GM12878 (cell line): Measurements from ENCODE around the gene PRKAB2. TPM values are rescaled to one million over a fixed set of nuclear protein-coding genes. Genes with fewer than 3 reads are reported as not detected.

Source experiments
- ATAC-seq: fragments of 200-7000 bp; cut with Tn5 transposase; 3 replicates; pipeline ENCODE4 v1.9.1; 2020; ENCODE audit warnings: mild to moderate bottlenecking, moderate library complexity
- BruUV-seq: library from RNA; stranded (reverse); fragments of 400-500 nt; replicated peaks from 2 replicates; lab custom pipeline; 2021; lab: Mats Ljungman, UMichigan
- CTCF ChIA-PET: fragments of 300-600 bp; sonication (Branson Sonifier 250); formaldehyde crosslinking; extraction: SDS; loops from one replicate; lab custom pipeline; 2021; ENCODE audit warnings: inconsistent platforms; lab: Yijun Ruan, JAX
- POLR2A ChIA-PET: fragments of 350-600 bp; formaldehyde crosslinking; extraction: SDS; loops from one replicate; lab custom pipeline; 2021; ENCODE audit warnings: inconsistent platforms; lab: Charles Lee
- RAD21 ChIA-PET: fragments of 300-600 bp; sonication (Branson Sonifier 250); formaldehyde crosslinking; loops from one replicate; lab custom pipeline; 2023; ENCODE audit warnings: antibody characterized with exemption; ENCODE audit not compliant: unreplicated experiment; lab: Charles Lee
- SMC1A ChIA-PET: fragments of 300-600 bp; sonication (Branson Sonifier 250); formaldehyde crosslinking; loops from one replicate; lab custom pipeline; 2023; ENCODE audit not compliant: unreplicated experiment, uncharacterized antibody; lab: Charles Lee
- DNase-seq: peaks from one replicate; pipeline ENCODE4 v3.0.0-alpha.2; 2011; ENCODE audit warnings: low read depth, low spot score
- FAIRE-seq: peaks from 3 replicates; lab custom pipeline; 2011; peaks lifted over from hg19 to GRCh38; lab: Jason Lieb, UNC
- H2AFZ ChIP-seq: 2 replicates; pipeline ENCODE4 v1.6.0; 2011; ENCODE audit warnings: low read depth, low read length, control low read depth; ENCODE audit not compliant: control insufficient read depth
- H3K27ac ChIP-seq: 2 replicates; pipeline ENCODE4 v1.5.1; 2011; ENCODE audit warnings: control low read depth; ENCODE audit not compliant: control insufficient read depth, insufficient read depth
- H3K27me3 ChIP-seq, 2 experiments: replicated peaks in 1 of 2; 2 replicates each; pipeline versions ENCODE4 v1.6.0 to v1.6.1; 2011; ENCODE audit warnings: low read length in 1 of 2; ENCODE audit not compliant: control insufficient read depth in 2 of 2, insufficient read depth in 2 of 2
- H3K36me3 ChIP-seq, 2 experiments: 2 replicates each; pipeline ENCODE4 v1.5.1; 2011; ENCODE audit warnings: low read length in 1 of 2; ENCODE audit not compliant: control insufficient read depth in 2 of 2, insufficient read depth in 2 of 2
- H3K4me1 ChIP-seq: 2 replicates; pipeline ENCODE4 v1.6.1; 2011; ENCODE audit warnings: mild to moderate bottlenecking, low read length, moderate library complexity, mixed read lengths; ENCODE audit not compliant: control insufficient read depth, insufficient read depth
- H3K4me2 ChIP-seq: 2 replicates; pipeline ENCODE4 v1.6.0; 2011; ENCODE audit warnings: control low read depth; ENCODE audit not compliant: control insufficient read depth, insufficient read depth
- H3K4me3 ChIP-seq: fragments of 200-600 bp; sonication (generic); 2 replicates; pipeline ENCODE4 v1.5.1; 2016
- H3K79me2 ChIP-seq: 2 replicates; pipeline ENCODE4 v1.6.0; 2011; ENCODE audit warnings: low read length; ENCODE audit not compliant: control insufficient read depth, insufficient read depth
- H3K9ac ChIP-seq: 2 replicates; pipeline ENCODE4 v1.8.0; 2011; ENCODE audit warnings: low read length, control low read depth, mixed read lengths; ENCODE audit not compliant: control insufficient read depth, insufficient read depth
- H3K9me3 ChIP-seq: replicated peaks from 3 replicates; pipeline ENCODE4 v1.5.1; 2011; ENCODE audit warnings: mild to moderate bottlenecking, low read length; ENCODE audit not compliant: control insufficient read depth, insufficient read depth
- H4K20me1 ChIP-seq: 2 replicates; pipeline ENCODE4 v1.6.0; 2011; ENCODE audit not compliant: control insufficient read depth, insufficient read depth
- ETV6 ChIP-seq, 2 experiments: fragments of 450-650 bp in 1 of 2; IDR thresholded peaks in 1 of 2; conservative IDR thresholded peaks in 1 of 2; 2 replicates each; pipeline ENCODE4 v1.6.1; 2014; ENCODE audit warnings: antibody characterized with exemption in 1 of 2, borderline replicate concordance in 1 of 2, low read depth in 1 of 2, mild to moderate bottlenecking in 1 of 2, moderate library complexity in 1 of 2
- HCFC1 ChIP-seq: fragments of 150-350 bp; IDR thresholded peaks from 2 replicates; pipeline ENCODE4 v1.6.1; 2014; ENCODE audit warnings: low read length
- RFX5 ChIP-seq: IDR thresholded peaks from 2 replicates; pipeline ENCODE4 v1.6.1; 2011; ENCODE audit warnings: low read depth, low read length, improper control_type of control experiment
- ZNF24 ChIP-seq: fragments of 450-650 bp; IDR thresholded peaks from 2 replicates; pipeline ENCODE4 v1.6.1; 2017; ENCODE audit warnings: antibody characterized with exemption, mild to moderate bottlenecking
- WGBS: methylation state at CpG from one replicate; pipeline ENCODE4 v1.1.6; 2016; ENCODE audit warnings: low lambda C conversion rate; ENCODE audit not compliant: insufficient replicate concordance, insufficient coverage; ENCODE audit errors: missing lambda C conversion rate; 5-methylcytosine and 5-hydroxymethylcytosine counted together
- in situ Hi-C: fragments of 300-500 bp; cut with MboI; formaldehyde crosslinking; loops from 9 replicates; pipeline ENCODE4 v1.14.3; 2018; ENCODE audit warnings: mixed read lengths
- intact Hi-C: fragments of 100-400 bp; cut with micrococcal nuclease; formaldehyde crosslinking; loops from one replicate; pipeline ENCODE4 v1.14.2; 2022; ENCODE audit not compliant: unreplicated experiment
- polyA plus RNA-seq, 11 experiments: library from polyadenylated mRNA; depleted of rRNA in 4 of 11; unstranded in 6 of 11; stranded (reverse) in 5 of 11; fragments of >200 nt; fragmentation: Nextera tagmentation in 4 of 11; fragmentation: Illumina TruSeq in 1 of 11; extraction: Ambion mirVana in 4 of 11; extraction: Trizol in 1 of 11; gene quantifications; 1 replicate in 1 of 11; 2 replicates in 10 of 11; pipeline versions ENCODE4 v1.2.1 to v1.2.3, GENCODE V29; 2011 to 2016; ENCODE audit warnings: inconsistent platforms in 2 of 11, missing spikeins in 2 of 11, low read depth in 1 of 11
- total RNA-seq, 4 experiments: library from RNA; depleted of rRNA in 3 of 4; stranded (reverse); fragments of >200 nt in 3 of 4; fragmentation: Illumina TruSeq in 1 of 4; extraction: Trizol in 1 of 4; gene quantifications; 2 replicates each; pipeline versions ENCODE4 v1.2.1 to v1.2.3, GENCODE V29; 2013 to 2021

Gene PRKAB2
- total and polyA plus RNA-seq, 10 of the 15 experiments (the other 5 are each of a cell fraction or from before 2014, with no cell fraction given): 2.2 to 26.4 (median 6.7) TPM

DNA sequence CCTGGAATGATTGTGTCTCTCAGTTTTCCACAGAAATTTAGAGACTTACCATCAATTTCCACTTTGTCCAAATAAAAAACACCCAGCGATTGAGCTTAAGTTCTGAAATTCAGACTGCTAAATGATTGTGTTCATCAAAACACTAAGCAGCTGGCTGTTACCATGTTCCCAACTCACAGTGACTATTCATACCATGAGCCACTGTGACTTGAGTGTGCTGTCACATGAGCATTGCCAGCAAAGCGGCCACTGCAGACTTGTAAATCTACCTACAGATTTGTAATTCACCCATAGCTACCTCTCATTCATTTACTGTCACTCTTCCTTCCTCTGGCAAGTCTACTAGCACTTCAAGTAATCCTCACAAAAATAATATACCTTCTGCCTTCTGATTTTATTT is 17.2 kb upstream of the PRKAB2 start:
- in situ Hi-C loops (no loop called here), intact Hi-C loops (no loop called here)
- TF ChIP-seq ZNF24: no peak
- no peak for TF ChIP-seq RFX5
- no peak for TF ChIP-seq ETV6 (conservative IDR thresholded peaks at IDR 0.05 in 1 of 2, IDR thresholded peaks at IDR 0.05 in 1 of 2; ENCODE audit: borderline replicate concordance in 1 of 2, low read depth in 1 of 2)
- ATAC-seq: no peak
- H3K27me3 ChIP-seq: no peaks in the 10 kb centered on the region
- no peak for DNase-seq
- H3K4me3 ChIP-seq: no peak overlapping the region
- 100% methylated on average over 2 of the region's 2 CpGs for WGBS
- POLR2A ChIA-PET: no interaction called here
- CTCF ChIA-PET: no interaction called here
- H3K4me1 ChIP-seq: no peaks in the 10 kb centered on the region
- H3K79me2 ChIP-seq: no peaks in the 10 kb centered on the region
- no peak for FAIRE-seq
- SMC1A ChIA-PET: interaction anchor here (0.9 kb wide), 1 partner anchor 38 kb away, joined by 3 read pairs; no protein-coding TSS in a partner anchor
- no peak overlapping the region for H3K4me2 ChIP-seq
- RAD21 ChIA-PET: no interaction called here
- H3K36me3 ChIP-seq: no peaks in the 10 kb centered on the region
- BruUV-seq: no TSS peak
- no peaks in the 10 kb centered on the region for H4K20me1 ChIP-seq
- H3K9me3 ChIP-seq: no peaks in the 10 kb centered on the region
- H3K9ac ChIP-seq: no peak overlapping the region
- H2AFZ ChIP-seq: no peak overlapping the region
- no peak overlapping the region for H3K27ac ChIP-seq

DNA sequence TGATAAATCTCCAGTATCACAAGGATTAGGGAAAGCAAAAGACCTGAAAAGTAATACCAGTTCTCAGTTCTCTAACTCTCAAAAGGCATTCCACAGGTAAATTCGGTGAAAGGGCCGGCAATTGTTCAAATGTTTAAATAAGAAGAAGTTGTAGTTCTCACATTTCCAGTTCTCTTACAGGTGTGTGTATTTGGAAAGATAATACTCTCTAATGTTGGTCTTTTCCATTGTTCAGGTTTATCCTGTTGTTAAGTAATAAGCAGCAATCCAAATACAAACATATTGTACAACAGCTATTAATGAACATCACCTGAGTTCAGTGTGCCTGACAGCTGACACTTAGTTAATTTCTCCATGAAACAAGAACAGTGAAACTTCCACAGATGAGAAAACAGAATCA is 13.2 kb upstream of the PRKAB2 start:
- FAIRE-seq: no peak

More for the DNA sequence above, 13.2 kb upstream of the PRKAB2 start:
- no peaks in the 10 kb centered on the region for H3K4me1 ChIP-seq
- ATAC-seq: no peak
- RAD21 ChIA-PET: no interaction called here
- no peaks in the 10 kb centered on the region for H3K36me3 ChIP-seq
- CTCF ChIA-PET: interaction anchor here (1.1 kb wide), 1 partner anchor 58 kb away, joined by 4 read pairs; no protein-coding TSS in a partner anchor
- H3K27me3 ChIP-seq: no peaks in the 10 kb centered on the region
- H3K79me2 ChIP-seq: no peaks in the 10 kb centered on the region
- TF ChIP-seq HCFC1: no peak
- in situ Hi-C loops: no loop called here
- H4K20me1 ChIP-seq: no peaks in the 10 kb centered on the region
- H3K27ac ChIP-seq: no peak overlapping the region
- H3K9me3 ChIP-seq: no peaks in the 10 kb centered on the region
- H3K9ac ChIP-seq: no peak overlapping the region
- WGBS: 100% methylated on average over 2 of the region's 2 CpGs
- H3K4me3 ChIP-seq: no peak overlapping the region
- POLR2A ChIA-PET: no interaction called here
- BruUV-seq: no TSS peak
- intact Hi-C loops: no loop called here
- SMC1A ChIA-PET: interaction anchor here (1.4 kb wide), 1 partner anchor 63 kb away, joined by 3 read pairs; no protein-coding TSS in a partner anchor
- no peak overlapping the region for H3K4me2 ChIP-seq
- no peak for DNase-seq
- no peak overlapping the region for H2AFZ ChIP-seq
